ENCODE measurements around the gene SPTB.

Gene SPTB

GRCh38 chr14:64880221-64881121 lies 764 bp upstream of the SPTB start:
- DNase-seq: peak; percentile 58

DNA sequence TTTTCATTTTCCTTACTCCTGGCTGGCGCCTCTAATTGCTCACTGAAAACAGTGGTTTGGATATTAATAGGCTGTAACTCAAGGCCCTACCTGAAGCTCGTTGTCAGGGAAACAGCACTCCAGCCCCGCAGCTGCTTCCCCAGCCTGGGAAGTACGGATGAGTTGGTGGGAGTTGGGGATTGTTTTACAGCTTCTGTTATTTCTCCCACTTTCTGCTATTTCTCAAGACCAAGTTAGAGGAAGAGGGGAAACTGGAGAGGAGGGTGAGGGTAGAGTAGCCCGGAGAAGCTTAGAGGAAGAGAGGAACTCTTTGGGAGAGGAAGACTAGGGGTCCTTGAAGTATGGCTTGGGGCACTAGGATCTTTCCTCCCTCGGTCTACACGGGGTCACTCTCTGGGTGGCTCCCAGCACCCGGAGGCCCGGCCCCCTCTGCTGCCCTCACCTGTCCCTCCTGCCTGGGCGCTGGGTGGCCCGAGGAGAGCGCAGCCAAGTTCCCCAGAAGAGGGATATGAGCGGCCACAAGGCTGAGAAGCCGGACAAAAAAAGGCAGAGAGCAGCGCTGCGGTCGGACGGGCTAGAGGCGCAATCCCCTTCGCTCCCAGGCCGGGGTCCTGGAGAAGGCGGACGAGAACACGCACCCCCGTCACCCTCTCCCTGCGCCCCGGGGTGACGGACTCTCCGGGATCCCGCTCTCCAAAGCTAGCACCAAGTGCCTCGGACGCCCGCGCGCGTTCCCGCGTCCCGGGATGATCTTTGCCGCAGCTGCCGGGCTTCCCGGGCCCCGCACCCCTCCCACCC lies 671 bp downstream of the SPTB start:
- DNase-seq: no peak

DNA sequence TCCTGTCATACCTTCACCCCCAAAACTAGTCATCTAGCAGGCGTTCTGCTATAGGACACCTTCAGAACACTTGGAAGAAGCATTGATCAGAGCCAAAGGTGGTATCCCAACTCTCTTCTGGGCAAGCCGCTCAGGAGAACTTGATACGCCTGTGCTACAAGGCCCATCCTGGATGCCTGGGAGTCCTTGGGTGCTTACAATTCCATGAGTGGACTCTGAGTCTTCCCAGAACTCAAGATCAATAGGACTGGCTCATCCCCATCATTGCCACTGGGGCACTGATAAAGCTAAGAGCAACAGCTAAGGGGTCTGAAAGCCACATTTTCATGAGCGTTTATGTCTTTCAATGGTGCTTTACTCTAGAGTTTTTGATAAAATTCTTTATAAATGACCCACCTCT lies 1.9 kb downstream of the SPTB start:
- DNase-seq: no peak

GRCh38 chr14:64875350-64875749 lies 4.4 kb downstream of the SPTB start:
- no peak for DNase-seq

DNA sequence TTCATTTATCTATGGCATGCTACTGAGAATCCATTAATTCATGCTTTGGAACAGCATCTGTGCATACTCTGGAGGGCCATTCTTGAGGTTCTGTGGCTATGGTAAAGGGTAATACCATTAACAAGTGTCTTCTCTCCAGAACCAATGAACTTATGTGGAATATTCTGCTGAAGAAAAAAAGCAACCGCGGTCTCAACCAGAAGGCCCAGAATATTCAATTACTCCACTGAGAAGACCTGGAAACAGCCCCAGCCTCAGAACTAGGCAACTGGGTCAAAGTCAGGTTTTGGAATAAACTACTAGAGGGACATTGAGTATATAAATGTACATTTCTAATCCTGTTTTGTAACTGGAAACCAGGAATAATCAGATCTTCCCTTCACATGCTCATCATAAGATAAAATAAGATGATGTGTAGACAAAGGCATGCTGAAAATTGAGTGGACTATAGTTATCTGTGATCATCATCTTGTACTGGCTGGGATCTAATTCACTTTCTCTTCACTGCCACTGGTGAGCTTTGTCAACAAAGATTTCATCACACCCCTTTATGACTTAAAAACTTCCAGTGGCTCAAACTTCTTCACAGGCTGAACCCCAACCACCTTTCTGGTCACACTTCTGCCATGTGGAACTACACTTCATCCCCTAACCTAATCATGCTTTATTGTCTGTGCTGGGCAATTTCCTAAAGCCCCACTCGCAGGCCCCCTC lies 6.0 kb downstream of the SPTB start:
- no peak for DNase-seq

- no peak for DNase-seq
Measured at GRCh38 chr14:64871344-64871743, 8.4 kb downstream of the SPTB start.

DNA sequence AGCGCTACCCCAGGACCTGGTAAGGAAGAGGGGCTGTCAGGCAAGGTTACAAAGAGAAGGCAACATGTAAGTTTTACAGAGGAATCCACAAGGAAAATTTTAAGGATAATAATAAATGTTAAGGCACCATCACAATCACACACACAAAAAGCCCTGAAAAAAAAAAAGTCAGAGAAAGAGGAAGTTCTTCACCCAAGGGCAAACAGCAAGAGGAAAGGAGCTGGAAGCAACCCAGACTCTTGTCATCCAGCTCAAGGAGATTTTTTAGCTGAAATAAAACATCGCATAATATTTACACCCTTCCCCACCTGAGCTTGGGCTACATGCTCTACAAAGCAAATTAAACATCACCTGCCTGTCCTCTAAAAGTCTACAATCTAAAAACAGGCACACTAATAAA lies 9.5 kb downstream of the SPTB start:
- no peak for DNase-seq

DNA sequence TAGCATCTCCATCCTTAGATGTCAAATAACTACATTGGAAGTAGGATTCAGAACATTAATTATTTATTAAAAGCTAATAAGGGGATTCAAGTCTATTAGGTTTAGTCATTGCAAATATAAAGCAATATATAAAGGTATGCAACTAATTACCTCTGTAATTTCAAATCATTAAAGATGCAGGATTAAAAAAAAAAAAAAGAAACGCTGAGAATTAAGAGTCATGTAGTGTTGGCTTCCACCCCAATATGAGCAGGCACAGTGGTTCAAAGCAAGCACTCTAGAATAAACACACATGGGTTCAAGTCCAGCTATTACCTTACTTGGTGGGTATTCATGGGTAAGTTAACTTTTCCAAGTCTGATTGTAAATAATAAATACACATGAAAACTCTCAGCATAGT lies 10.9 kb downstream of the SPTB start:
- no peak for DNase-seq

GRCh38 chr14:64868379-64868778 lies 11.3 kb downstream of the SPTB start:
- DNase-seq: no peak

DNA sequence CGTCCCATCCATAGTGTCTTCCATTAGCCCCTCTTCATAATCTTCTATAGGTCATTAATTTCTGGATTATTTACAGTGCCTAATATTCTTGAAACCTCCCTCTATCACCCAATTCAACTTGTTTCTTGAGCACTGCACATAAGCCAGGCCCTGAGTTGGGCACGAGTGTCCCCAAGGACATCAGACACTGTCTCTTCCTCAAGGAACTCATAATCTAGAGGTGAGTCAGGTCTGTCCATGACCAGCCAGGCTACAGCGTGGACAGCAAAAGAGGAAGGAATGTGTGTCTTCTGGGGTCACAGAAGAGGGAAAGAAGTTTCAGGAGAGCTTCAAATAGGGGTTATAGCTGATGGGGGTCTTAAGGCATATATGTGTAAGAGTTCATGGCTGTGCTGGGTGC lies 12.5 kb downstream of the SPTB start:
- no peak for DNase-seq

DNA sequence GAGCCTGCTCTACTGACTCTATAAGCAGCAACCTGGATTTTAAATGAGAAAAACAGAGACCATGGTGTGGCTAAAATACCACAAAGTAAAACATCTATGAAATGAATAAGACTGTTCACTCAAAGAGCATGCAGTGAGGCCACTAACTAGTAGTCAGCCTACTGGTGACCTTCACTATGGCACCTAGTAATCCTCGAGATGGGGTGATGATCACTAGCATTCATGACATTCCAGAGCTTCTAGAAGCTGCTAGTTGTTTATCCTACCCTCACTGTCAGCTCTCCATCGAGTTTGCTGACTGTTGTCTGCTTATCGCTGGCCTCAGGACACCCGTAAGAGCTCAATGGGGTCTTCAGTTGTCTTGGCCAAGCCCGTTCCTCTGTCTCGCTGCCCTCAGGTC lies 13.7 kb downstream of the SPTB start:
- DNase-seq: no peak

DNA sequence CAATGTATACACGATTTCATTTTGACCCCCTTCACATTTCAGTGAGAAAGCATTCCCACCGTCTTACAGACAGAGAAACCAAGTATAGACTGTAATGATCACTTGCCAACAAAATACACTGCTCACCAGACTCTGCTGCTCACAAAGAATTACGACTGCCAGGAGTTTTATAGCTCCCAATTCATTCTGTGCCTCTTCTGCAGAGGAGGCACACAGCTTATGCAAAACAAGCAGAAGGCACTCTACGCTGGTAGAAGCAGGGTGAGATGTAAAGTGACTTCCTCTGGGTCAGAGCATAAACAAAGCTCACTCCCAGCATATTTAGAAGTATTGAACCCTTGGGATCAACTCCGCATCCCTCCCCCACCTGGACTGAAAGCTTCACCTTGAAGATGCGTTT lies 14.6 kb downstream of the SPTB start:
- no peak for DNase-seq

GRCh38 chr14:64864258-64864657 lies 15.4 kb downstream of the SPTB start:
- no peak for DNase-seq

DNA sequence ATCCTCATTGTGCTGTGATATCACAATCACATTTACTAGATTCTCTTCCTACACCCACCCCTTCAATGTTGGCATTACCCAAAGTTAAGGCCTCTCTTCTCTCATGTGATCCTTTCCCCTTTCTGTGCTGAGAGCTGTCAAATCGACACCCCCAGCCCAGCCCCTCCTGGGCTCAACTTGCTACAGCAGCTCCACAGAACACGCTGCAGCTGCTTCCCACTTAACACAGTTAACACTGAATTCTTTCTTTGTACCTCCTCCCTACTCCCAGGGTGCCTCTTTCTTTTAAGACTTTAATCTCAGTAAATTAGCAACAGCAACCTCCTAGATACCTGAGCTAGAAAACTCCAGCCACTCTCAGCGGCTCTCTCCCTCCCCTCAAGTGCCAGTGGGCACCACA lies 17.8 kb downstream of the SPTB start:
- DNase-seq: no peak

DNA sequence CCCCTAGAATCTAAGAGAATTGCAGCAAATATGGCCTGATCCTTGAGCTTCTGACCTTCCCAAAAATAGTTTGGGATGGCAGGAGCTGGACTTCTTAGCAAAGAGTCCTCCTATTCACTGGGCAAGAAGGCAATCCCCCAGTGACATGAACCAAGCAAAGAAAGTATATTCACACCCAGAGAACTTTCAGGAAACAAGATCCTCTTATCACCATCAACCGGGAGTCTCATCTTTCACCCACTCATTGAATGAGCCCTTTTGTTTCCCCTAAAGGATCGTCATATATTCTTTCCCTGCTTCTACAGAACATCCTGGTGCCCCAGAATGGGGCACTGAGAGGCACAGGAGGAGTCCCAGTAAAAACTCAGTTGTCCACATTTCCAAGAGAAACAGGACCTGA lies 19.7 kb downstream of the SPTB start:
- DNase-seq: no peak

- no peak for DNase-seq
Measured at GRCh38 chr14:64857979-64858744, 21.5 kb downstream of the SPTB start.

GRCh38 chr14:64856529-64857445 lies 22.9 kb downstream of the SPTB start:
- no peak for DNase-seq

- DNase-seq: no peak
Measured at GRCh38 chr14:64855721-64856528, 23.8 kb downstream of the SPTB start.

DNA sequence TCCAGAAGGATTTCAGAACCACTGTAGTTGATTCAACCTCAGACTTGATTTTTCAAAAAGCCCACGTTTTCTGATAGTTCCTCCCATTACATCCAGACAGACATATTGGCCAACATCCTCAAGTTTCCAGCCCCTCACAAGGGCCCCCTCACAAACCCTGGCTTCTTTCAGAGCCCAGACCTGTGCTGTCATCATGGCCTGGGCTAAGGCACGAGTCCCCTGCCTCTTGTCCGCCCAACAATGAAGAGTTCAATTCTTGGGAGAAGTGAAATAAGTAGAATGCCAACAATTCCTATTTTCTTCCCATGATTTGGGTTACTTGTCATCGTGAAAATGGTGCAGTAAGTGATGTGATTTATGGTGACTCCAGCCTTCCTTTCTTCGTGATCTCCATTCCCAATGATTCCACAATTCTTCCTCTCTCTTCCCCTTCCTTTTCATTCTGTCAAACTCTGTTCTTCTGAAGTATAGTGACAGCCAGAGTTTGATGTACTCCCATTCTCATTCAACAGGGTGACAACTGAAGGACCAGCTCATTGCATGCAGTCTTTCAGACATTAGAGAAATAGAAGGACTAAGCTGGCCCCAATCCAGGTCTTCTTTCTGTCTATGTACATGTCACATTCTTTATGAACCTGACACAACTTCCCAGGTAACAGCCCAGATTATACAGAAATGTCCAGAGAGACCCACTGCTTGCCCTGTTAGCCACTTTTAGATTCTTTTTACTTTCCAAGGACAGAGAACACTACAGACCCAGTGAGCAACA lies 29.2 kb downstream of the SPTB start:
- no peak for DNase-seq

DNA sequence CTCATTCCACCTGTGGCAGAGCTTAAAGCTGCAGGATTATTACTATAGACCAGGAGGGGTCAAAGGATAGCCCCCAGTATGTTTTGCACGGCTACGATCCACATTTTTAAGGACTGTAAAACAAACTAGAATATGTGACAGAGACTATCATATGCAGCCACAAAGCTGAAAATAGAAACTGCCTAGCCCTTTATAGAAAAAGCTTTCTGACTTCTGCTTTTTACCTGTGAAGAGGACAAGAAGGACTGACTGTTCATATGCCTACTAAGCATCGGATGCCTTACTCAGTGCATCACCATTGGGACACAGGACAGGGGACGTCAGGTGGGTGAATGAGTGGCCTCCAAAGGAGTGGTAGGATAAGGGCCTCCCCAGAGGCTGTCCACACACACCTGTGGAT lies 29.8 kb downstream of the SPTB start:
- no peak for DNase-seq

All from activated CD4-positive, alpha-beta T cell treated with anti-CD3 and anti-CD28 coated beads, Interleukin-2, amount 50 U/mL, for 1 hour (primary cell).